GM12872 (cell line): ENCODE measurements around the gene C6orf89.

ENCODE experiments used
- CTCF ChIP-seq: IDR thresholded peaks from 3 replicates; pipeline ENCODE4 v1.5.1; 2011; ENCODE audit warnings: low read depth, mild to moderate bottlenecking, low read length, moderate library complexity; ENCODE audit not compliant: insufficient read depth

C6orf89 gene

GRCh38 chr6:36912586-36912985 lies 26.8 kb downstream of the C6orf89 start:
- no peak for TF ChIP-seq CTCF

GRCh38 chr6:36913082-36913481 lies 27.3 kb downstream of the C6orf89 start:
- no peak for TF ChIP-seq CTCF

- peak; percentile 22; the same call in 1 of the 3 replicates for TF ChIP-seq CTCF
Measured at GRCh38 chr6:36914227-36914794, 28.6 kb downstream of the C6orf89 start.

- no peak for TF ChIP-seq CTCF
Measured at GRCh38 chr6:36915599-36915998, 29.8 kb downstream of the C6orf89 start.

- TF ChIP-seq CTCF, result no peak
Measured at GRCh38 chr6:36916126-36916525, 30.4 kb downstream of the C6orf89 start.

GRCh38 chr6:36917541-36918193 lies 31.9 kb downstream of the C6orf89 start:
- no peak for TF ChIP-seq CTCF

GRCh38 chr6:36920049-36920448 lies 34.3 kb downstream of the C6orf89 start:
- TF ChIP-seq CTCF, result no peak

- TF ChIP-seq CTCF, result no peak
Measured at GRCh38 chr6:36920546-36920945, 34.8 kb downstream of the C6orf89 start.
